Muscle layer of duodenum (tissue), 2 donors: ENCODE measurements around the gene TIGD1.

Source experiments
- H3K27ac ChIP-seq: one replicate; pipeline ENCODE4 v1.7.0; 2013; ENCODE audit warnings: mild to moderate bottlenecking, low read length
- H3K27me3 ChIP-seq: one replicate; pipeline ENCODE4 v1.7.0; 2013; ENCODE audit warnings: low read depth, mild to moderate bottlenecking, control low read depth, low read length
- H3K36me3 ChIP-seq, 2 donors: one replicate each; pipeline ENCODE4 v1.7.0; 2013; ENCODE audit warnings: low read length in 2 of 2, control low read depth in 1 of 2, mild to moderate bottlenecking in 1 of 2; ENCODE audit not compliant: insufficient read depth in 2 of 2, control insufficient read depth in 1 of 2
- H3K4me1 ChIP-seq, 2 donors: one replicate each; pipeline ENCODE4 v1.7.0; 2013; ENCODE audit warnings: low read length in 2 of 2, mild to moderate bottlenecking in 2 of 2, control low read depth in 1 of 2, moderate library complexity in 1 of 2; ENCODE audit not compliant: insufficient read depth in 2 of 2, control insufficient read depth in 1 of 2
- H3K4me3 ChIP-seq, 2 donors: one replicate each; pipeline ENCODE4 v1.7.0; 2013; ENCODE audit warnings: low read length in 2 of 2, low read depth in 1 of 2, mild to moderate bottlenecking in 1 of 2
- H3K9me3 ChIP-seq, 2 donors: one replicate each; pipeline ENCODE4 v1.7.0; 2013; ENCODE audit warnings: low read length in 2 of 2, control low read depth in 1 of 2, mild to moderate bottlenecking in 1 of 2; ENCODE audit not compliant: control insufficient read depth in 1 of 2
- donor health status: healthy.

TIGD1 gene

DNA sequence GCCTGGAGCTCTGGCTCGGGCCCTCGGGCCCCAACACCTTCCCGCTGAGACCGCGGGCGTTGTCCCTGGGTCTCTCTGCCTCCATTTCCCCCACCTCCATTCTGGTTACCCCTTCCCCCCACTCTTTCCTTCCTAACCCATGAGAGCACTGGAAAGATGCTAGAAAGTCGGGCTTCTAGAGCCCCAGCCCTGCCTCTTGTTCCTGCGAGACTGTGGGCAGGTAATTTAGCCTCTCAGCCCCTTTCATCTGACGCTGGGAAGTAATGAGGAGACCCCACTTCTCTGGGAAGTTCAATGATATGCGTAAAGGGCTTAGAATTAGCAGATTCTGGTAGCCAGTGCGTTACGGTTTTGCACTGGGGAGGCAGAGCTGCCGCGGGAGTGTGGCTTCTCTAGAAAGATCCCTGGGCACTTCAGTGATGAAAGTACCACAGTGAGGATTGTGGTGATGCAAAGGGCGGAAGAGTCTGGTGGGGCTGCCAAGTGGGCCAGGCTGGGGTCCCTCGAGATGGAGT lies 46.5 kb downstream of the TIGD1 start:
- H3K4me3 ChIP-seq = peak overlapping the region in 1 of 2 donors; percentile 63
- no peaks in the 10 kb centered on the region for H3K36me3 ChIP-seq
- H3K4me1 ChIP-seq = peaks cover 0 to 9% of the 10 kb centered on the region in 2 donors
- H3K27me3 ChIP-seq = peaks cover 21% of the 10 kb centered on the region
- no peak overlapping the region for H3K27ac ChIP-seq
- no peaks in the 10 kb centered on the region for H3K9me3 ChIP-seq

- H3K27me3 ChIP-seq = peaks cover 21% of the 10 kb centered on the region
These were observed 47.2 kb downstream of the TIGD1 start for GRCh38 chr2:232502911-232503808.

GRCh38 chr2:232502511-232502910 lies 47.8 kb downstream of the TIGD1 start:
- no peak overlapping the region for H3K4me3 ChIP-seq

More at GRCh38 chr2:232502911-232503808, 47.2 kb downstream of the TIGD1 start:
- Histone ChIP-seq H3K4me1 (peaks cover 0 to 9% of the 10 kb centered on the region in 2 donors), H3K4me3 (peak overlapping the region in 1 of 2 donors; percentile 63), H3K27ac (no peak overlapping the region), H3K9me3 (no peaks in the 10 kb centered on the region), H3K36me3 (no peaks in the 10 kb centered on the region)

DNA sequence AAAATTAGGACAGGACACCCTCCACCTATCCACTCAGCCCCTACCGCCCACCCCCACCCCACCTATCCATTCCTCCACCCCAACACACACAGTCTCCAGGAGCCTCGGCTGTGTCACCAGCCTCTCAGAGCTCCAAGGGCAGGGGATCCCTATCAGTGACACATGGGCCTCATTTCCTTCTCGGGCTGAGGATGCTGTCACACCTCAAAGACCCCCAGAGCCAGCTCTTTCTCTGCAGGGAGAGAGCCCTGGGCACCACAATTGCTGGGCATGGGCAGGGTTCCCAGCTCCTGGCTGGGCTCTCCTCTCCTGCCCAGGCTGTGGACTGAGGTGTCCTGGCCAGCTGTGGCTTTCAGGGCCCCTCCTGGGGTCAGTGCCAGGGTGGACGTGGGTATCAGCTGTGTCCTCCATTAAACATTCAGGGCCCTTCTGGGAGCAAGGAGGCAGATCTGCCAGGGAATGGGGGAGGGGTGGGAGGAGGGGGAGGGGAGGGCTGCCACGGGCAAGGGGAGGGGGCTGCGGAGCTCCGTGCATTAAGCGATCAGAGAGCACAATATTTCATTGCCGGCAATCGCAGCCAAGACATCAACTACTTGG lies 48.5 kb downstream of the TIGD1 start:
- Histone ChIP-seq H3K27ac (no peak overlapping the region), H3K4me1 (peaks cover 0 to 9% of the 10 kb centered on the region in 2 donors), H3K27me3 (peaks cover 21% of the 10 kb centered on the region), H3K4me3 (no peak overlapping the region), H3K9me3 (no peaks in the 10 kb centered on the region), H3K36me3 (no peaks in the 10 kb centered on the region)

More at GRCh38 chr2:232502511-232502910, 47.8 kb downstream of the TIGD1 start:
- Histone ChIP-seq H3K27me3 (peaks cover 21% of the 10 kb centered on the region), H3K9me3 (no peaks in the 10 kb centered on the region), H3K4me1 (peaks cover 0 to 9% of the 10 kb centered on the region in 2 donors), H3K27ac (no peak overlapping the region), H3K36me3 (no peaks in the 10 kb centered on the region)

DNA sequence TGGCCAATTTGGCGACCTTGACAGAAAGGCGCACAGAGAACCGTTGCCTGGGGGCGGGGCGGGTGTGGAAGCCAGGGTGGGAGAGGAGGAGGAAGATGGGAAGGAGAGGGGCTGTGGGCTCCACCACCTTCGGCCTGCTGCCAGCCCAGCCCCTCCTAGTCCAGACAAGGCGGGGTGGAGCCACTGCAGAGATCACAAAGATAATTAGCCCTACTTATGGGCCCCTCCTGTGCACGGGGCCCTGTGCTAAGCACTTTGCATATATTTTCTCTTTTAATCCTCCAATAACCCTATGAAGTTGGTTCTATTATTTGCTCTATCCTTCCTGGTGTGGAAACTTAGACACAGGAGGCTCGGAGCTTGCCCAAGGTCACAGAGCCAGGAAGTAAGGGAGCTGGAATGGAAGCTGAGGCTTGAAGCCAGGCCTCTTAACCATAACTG lies 49.0 kb downstream of the TIGD1 start:
- no peak overlapping the region for H3K27ac ChIP-seq

GRCh38 chr2:232498452-232498851 lies 51.9 kb downstream of the TIGD1 start:
- no peaks in the 10 kb centered on the region for H3K9me3 ChIP-seq
- H3K36me3 ChIP-seq = no peaks in the 10 kb centered on the region
- H3K4me3 ChIP-seq = no peak overlapping the region
- peaks cover 0 to 9% of the 10 kb centered on the region in 2 donors for H3K4me1 ChIP-seq
- H3K27ac ChIP-seq = no peak overlapping the region
- peaks cover 3% of the 10 kb centered on the region for H3K27me3 ChIP-seq

More for the DNA sequence above, 49.0 kb downstream of the TIGD1 start:
- no peaks in the 10 kb centered on the region for H3K36me3 ChIP-seq
- peaks cover 21% of the 10 kb centered on the region for H3K27me3 ChIP-seq
- H3K4me3 ChIP-seq = no peak overlapping the region
- peaks cover 0 to 9% of the 10 kb centered on the region in 2 donors for H3K4me1 ChIP-seq
- no peaks in the 10 kb centered on the region for H3K9me3 ChIP-seq
